Right lobe of liver (tissue), 4 donors: ENCODE data around the gene TNIK.

Source experiments
- CTCF ChIP-seq, 4 donors: fragments of 200-600 bp in 3 of 4; fragments of 450-650 bp in 1 of 4; IDR thresholded peaks; one replicate each; pipeline versions ENCODE4 v1.5.1 to v1.8.0; 2016 to 2022; ENCODE audit warnings: antibody characterized with exemption in 4 of 4, mild to moderate bottlenecking in 2 of 4
- POLR2A ChIP-seq: fragments of 450-650 bp; IDR thresholded peaks from one replicate; pipeline ENCODE4 v1.6.1; 2017; ENCODE audit warnings: antibody characterized with exemption, mild to moderate bottlenecking
- donor health status: DM: no; HTN: no; CAD: no.
- donor health status: DM: no; HTN: no; CAD: no.
- donor health status: DM: no; HTN: yes; CAD: no.

DNA sequence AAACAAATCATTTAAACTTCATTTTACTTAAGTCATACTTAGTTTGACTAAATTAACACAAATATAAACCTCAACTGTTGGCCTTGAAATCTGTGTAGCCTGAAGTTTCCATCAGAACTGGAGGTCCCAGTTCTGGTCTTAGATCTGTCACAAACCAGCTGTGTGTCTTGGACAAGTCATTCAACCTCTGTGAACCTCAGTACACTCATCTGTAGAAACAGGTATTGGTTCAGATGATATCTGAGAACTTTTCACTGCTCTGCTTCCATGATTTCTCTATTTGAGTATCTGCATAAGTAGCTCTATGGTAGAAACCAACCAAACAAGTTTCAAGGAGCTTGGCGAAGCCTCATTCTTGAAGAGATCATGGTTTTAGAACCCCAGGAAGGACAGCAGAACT lies 373.3 kb downstream of the TNIK start:
- no peak for TF ChIP-seq CTCF (IDR thresholded peaks at IDR 0.05)
- TF ChIP-seq POLR2A = no peak
